PC-3 (cell line): ENCODE data around the gene C5AR2. TPM values are rescaled to one million over a fixed set of nuclear protein-coding genes. Genes with fewer than 3 reads are reported as not detected.

Source experiments
- ATAC-seq: fragments of 200-7000 bp; cut with Tn5 transposase; 2 replicates; pipeline ENCODE4 v1.9.1; 2020; ENCODE audit warnings: mild to moderate bottlenecking, moderate library complexity
- BruUV-seq: library from RNA; stranded (reverse); fragments of 400-500 nt; replicated peaks from 2 replicates; lab custom pipeline; 2021; lab: Mats Ljungman, UMichigan
- CTCF ChIA-PET: fragments of 300-600 bp; sonication (Branson Sonifier 250); formaldehyde crosslinking; loops from one replicate; lab custom pipeline; 2022; ENCODE audit warnings: antibody characterized with exemption; lab: Charles Lee
- POLR2A ChIA-PET: fragments of 300-600 bp; sonication (Branson Sonifier 250); formaldehyde crosslinking; loops from one replicate; lab custom pipeline; 2022; ENCODE audit warnings: antibody characterized with exemption; ENCODE audit not compliant: unreplicated experiment; lab: Charles Lee
- DNase-seq: peaks from one replicate; pipeline ENCODE4 v3.0.0-alpha.2; 2015
- H2AFZ ChIP-seq: fragments of 300-600 bp; sonication (generic); 2 replicates; pipeline ENCODE4 v1.6.0; 2016; ENCODE audit warnings: antibody characterized with exemption, low read length
- H3F3A ChIP-seq: fragments of 300-600 bp; sonication (generic); one replicate; pipeline ENCODE4 v1.6.0; 2017; ENCODE audit warnings: antibody characterized with exemption, low read length, control low read depth, mild to moderate bottlenecking; ENCODE audit not compliant: unreplicated experiment
- H3K27ac ChIP-seq: fragments of 300-600 bp; sonication (generic); 2 replicates; pipeline ENCODE4 v1.5.1; 2016; ENCODE audit warnings: mild to moderate bottlenecking, low read length
- H3K27me3 ChIP-seq: fragments of 300-600 bp; sonication (generic); 2 replicates; pipeline ENCODE4 v1.6.1; 2016; ENCODE audit warnings: low read length, mixed read lengths
- H3K36me3 ChIP-seq: fragments of 300-600 bp; sonication (generic); 2 replicates; pipeline ENCODE4 v1.6.1; 2016; ENCODE audit warnings: low read depth, mixed run types, low read length, mixed read lengths
- H3K4me1 ChIP-seq: fragments of 300-600 bp; sonication (generic); 2 replicates; pipeline ENCODE4 v1.5.1; 2016; ENCODE audit warnings: low read length; ENCODE audit not compliant: insufficient read depth
- H3K4me2 ChIP-seq: fragments of 300-600 bp; sonication (generic); 2 replicates; pipeline ENCODE4 v1.6.0; 2016; ENCODE audit warnings: low read length
- H3K4me3 ChIP-seq: fragments of 300-600 bp; sonication (generic); 2 replicates; pipeline ENCODE4 v1.5.1; 2016; ENCODE audit warnings: mild to moderate bottlenecking, low read length, mixed read lengths
- H3K79me2 ChIP-seq: fragments of 300-600 bp; sonication (generic); 2 replicates; pipeline ENCODE4 v1.6.1; 2017; ENCODE audit warnings: low read length, mixed read lengths
- H3K9ac ChIP-seq: fragments of 300-600 bp; sonication (generic); 2 replicates; pipeline ENCODE4 v1.6.0; 2016; ENCODE audit warnings: mild to moderate bottlenecking, low read length
- H3K9me2 ChIP-seq: fragments of 300-600 bp; sonication (generic); replicated peaks from 2 replicates; pipeline ENCODE4 v1.6.1; 2016; ENCODE audit warnings: mixed run types, low read length, mixed read lengths
- H3K9me3 ChIP-seq: fragments of 300-600 bp; sonication (generic); 2 replicates; pipeline ENCODE4 v1.6.1; 2016; ENCODE audit warnings: low read length, mixed read lengths
- H4K20me1 ChIP-seq: fragments of 300-600 bp; sonication (generic); 2 replicates; pipeline ENCODE4 v1.6.1; 2016; ENCODE audit warnings: low read length, mixed read lengths
- EZH2 ChIP-seq: fragments of 300-600 bp; sonication (generic); IDR thresholded peaks from one replicate; pipeline ENCODE4 v1.6.1; 2017; ENCODE audit warnings: antibody characterized with exemption, mild to moderate bottlenecking, low read length; ENCODE audit not compliant: unreplicated experiment
- EZH2phosphoT487 ChIP-seq: fragments of 300-600 bp; sonication (generic); IDR thresholded peaks from 2 replicates; pipeline ENCODE4 v1.6.1; 2018; ENCODE audit warnings: mild to moderate bottlenecking, antibody characterized with exemption, low read length, borderline replicate concordance
- intact Hi-C: fragments of 100-400 bp; cut with micrococcal nuclease; formaldehyde crosslinking; loops from 2 replicates; pipeline ENCODE4 v1.9.0; 2023
- total RNA-seq: library from RNA; depleted of rRNA; stranded (reverse); fragments of >200 nt; gene quantifications from 2 replicates; pipeline ENCODE4 v1.2.3, GENCODE V29; 2014
- TF ChIP-seq, protein P1 (sequence below): fragments of 300-600 bp; sonication (generic); conservative IDR thresholded peaks from 2 replicates; pipeline ENCODE4 v1.5.1; 2017; ENCODE audit warnings: antibody characterized with exemption, low read depth, mild to moderate bottlenecking, low read length

The C5AR2 gene
- total RNA-seq, 1 experiment from 2014 or later: not detected

- Histone ChIP-seq H3K4me1 (peaks cover 3% of the 10 kb centered on the region; the same call in 1 of the 2 replicates), H4K20me1 (no peaks in the 10 kb centered on the region), H3K36me3 (no peaks in the 10 kb centered on the region), H3K9ac (no peak overlapping the region), H3K79me2 (no peaks in the 10 kb centered on the region), H3K27ac (peak overlapping the region; percentile 62), H3K9me3 (no peaks in the 10 kb centered on the region), H3K27me3 (no peaks in the 10 kb centered on the region), H3K4me2 (peak overlapping the region; percentile 49; the same call in 1 of the 2 replicates), H3F3A (no peaks in the 10 kb centered on the region), H3K4me3 (no peak overlapping the region), H3K9me2 (no peaks in the 10 kb centered on the region), H2AFZ (peak overlapping the region; percentile 49)
- ATAC-seq (peak; percentile 100), DNase-seq (peak; percentile 91)
- intact Hi-C loops: no loop called here
- no TSS peak for BruUV-seq
- TF ChIP-seq EZH2 (no peak), EZH2phosphoT487 (no peak)
- TF ChIP-seq, protein P1, sequence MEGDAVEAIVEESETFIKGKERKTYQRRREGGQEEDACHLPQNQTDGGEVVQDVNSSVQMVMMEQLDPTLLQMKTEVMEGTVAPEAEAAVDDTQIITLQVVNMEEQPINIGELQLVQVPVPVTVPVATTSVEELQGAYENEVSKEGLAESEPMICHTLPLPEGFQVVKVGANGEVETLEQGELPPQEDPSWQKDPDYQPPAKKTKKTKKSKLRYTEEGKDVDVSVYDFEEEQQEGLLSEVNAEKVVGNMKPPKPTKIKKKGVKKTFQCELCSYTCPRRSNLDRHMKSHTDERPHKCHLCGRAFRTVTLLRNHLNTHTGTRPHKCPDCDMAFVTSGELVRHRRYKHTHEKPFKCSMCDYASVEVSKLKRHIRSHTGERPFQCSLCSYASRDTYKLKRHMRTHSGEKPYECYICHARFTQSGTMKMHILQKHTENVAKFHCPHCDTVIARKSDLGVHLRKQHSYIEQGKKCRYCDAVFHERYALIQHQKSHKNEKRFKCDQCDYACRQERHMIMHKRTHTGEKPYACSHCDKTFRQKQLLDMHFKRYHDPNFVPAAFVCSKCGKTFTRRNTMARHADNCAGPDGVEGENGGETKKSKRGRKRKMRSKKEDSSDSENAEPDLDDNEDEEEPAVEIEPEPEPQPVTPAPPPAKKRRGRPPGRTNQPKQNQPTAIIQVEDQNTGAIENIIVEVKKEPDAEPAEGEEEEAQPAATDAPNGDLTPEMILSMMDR: no peak
- POLR2A ChIA-PET: no interaction called here
- CTCF ChIA-PET: interaction anchor here (1.0 kb wide), 1 partner anchor 34 kb away, joined by 5 read pairs; the partner anchor contains the start of gene DHX34
These were observed 16.7 kb upstream of the C5AR2 start for GRCh38 chr19:47315125-47315821.

DNA sequence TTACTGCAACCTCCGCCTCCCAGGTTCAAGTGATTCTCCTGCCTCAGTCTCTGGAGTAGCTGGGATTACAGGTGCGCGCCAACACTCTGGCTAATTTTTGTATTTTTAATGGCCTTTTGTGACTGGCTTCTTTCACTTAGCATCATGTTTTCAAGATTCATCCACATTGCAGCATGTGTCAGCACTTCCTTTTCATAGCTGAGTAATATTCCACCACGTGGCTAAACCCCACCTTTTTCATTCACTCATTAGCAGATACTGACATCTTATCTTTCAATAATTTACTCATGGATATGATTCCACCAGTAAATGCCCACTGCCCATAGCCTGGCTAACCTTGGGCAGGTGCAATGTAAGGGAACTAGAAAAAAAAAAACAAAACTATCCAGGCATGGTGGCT, 15.5 kb upstream of the C5AR2 start:
- ChIA-PET CTCF (no interaction called here), POLR2A (interaction anchor here (0.7 kb wide), 1 partner anchor 42 kb away, joined by 37 read pairs; no protein-coding TSS in a partner anchor)
- Histone ChIP-seq H2AFZ (no peak overlapping the region), H3F3A (no peaks in the 10 kb centered on the region), H3K9me3 (no peaks in the 10 kb centered on the region), H3K4me1 (peaks cover 3% of the 10 kb centered on the region; the same call in 1 of the 2 replicates), H3K4me2 (no peak overlapping the region), H4K20me1 (no peaks in the 10 kb centered on the region), H3K9me2 (no peaks in the 10 kb centered on the region), H3K27ac (no peak overlapping the region), H3K36me3 (no peaks in the 10 kb centered on the region), H3K4me3 (no peak overlapping the region), H3K9ac (no peak overlapping the region), H3K27me3 (no peaks in the 10 kb centered on the region), H3K79me2 (no peaks in the 10 kb centered on the region)
- TF ChIP-seq EZH2phosphoT487 (no peak), EZH2 (no peak)
- TF ChIP-seq, protein P1: no peak
- intact Hi-C loops: no loop called here
- no peak for ATAC-seq
- BruUV-seq: no TSS peak
- DNase-seq: no peak
